Neural progenitor cell (in vitro differentiated cells): ENCODE data around the gene CHD6. TPM values are rescaled to one million over a fixed set of nuclear protein-coding genes. Genes with fewer than 3 reads are reported as not detected.

Experiments used
- DNase-seq: peaks from one replicate; pipeline ENCODE4 v3.0.0-alpha.2; 2016; ENCODE audit warnings: low spot score
- H2AFZ ChIP-seq: fragments of 200-600 bp; sonication (generic); replicated peaks from 2 replicates; pipeline ENCODE4 v1.6.1; 2016; ENCODE audit warnings: antibody characterized with exemption
- H3F3A ChIP-seq: fragments of 200-600 bp; sonication (generic); 2 replicates; pipeline ENCODE4 v1.6.1; 2016; ENCODE audit warnings: antibody characterized with exemption, low read depth
- H3K27ac ChIP-seq: fragments of 200-600 bp; sonication (generic); 2 replicates; pipeline ENCODE4 v1.5.1; 2016; ENCODE audit warnings: mild to moderate bottlenecking
- H3K27me3 ChIP-seq: fragments of 200-600 bp; sonication (generic); 2 replicates; pipeline ENCODE4 v1.6.1; 2016; ENCODE audit warnings: mild to moderate bottlenecking, moderate library complexity
- H3K36me3 ChIP-seq: fragments of 200-600 bp; sonication (generic); 2 replicates; pipeline ENCODE4 v1.5.1; 2016
- H3K4me1 ChIP-seq: fragments of 200-600 bp; sonication (generic); 2 replicates; pipeline ENCODE4 v1.6.1; 2016; ENCODE audit warnings: mixed run types
- H3K4me2 ChIP-seq: fragments of 200-600 bp; sonication (generic); 2 replicates; pipeline ENCODE4 v1.6.1; 2016
- H3K4me3 ChIP-seq: fragments of 200-600 bp; sonication (generic); 2 replicates; pipeline ENCODE4 v1.5.1; 2016
- H3K79me2 ChIP-seq: fragments of 200-600 bp; sonication (generic); 2 replicates; pipeline ENCODE4 v1.6.1; 2016; ENCODE audit warnings: low read depth
- H3K9ac ChIP-seq: fragments of 200-600 bp; sonication (generic); 2 replicates; pipeline ENCODE4 v1.6.1; 2016
- H3K9me3 ChIP-seq: fragments of 200-600 bp; sonication (generic); 2 replicates; pipeline ENCODE4 v1.5.1; 2016; ENCODE audit warnings: low read depth
- H4K20me1 ChIP-seq: fragments of 200-600 bp; sonication (generic); 2 replicates; pipeline ENCODE4 v1.6.1; 2016; ENCODE audit warnings: low read depth
- H3K27ac Mint-ChIP-seq: 3 replicates; pipeline ENCODE4 v1.8.0; 2021; ENCODE audit warnings: mixed read lengths
- H3K27me3 Mint-ChIP-seq: 2 replicates; pipeline ENCODE4 v1.8.0; 2022; ENCODE audit warnings: low read depth, mild to moderate bottlenecking, inconsistent platforms, moderate library complexity, mixed read lengths; ENCODE audit not compliant: insufficient read depth
- H3K36me3 Mint-ChIP-seq: 3 replicates; pipeline ENCODE4 v1.8.0; 2021; ENCODE audit warnings: mixed read lengths
- H3K4me1 Mint-ChIP-seq: 3 replicates; pipeline ENCODE4 v1.8.0; 2021; ENCODE audit warnings: mixed read lengths
- H3K4me3 Mint-ChIP-seq: 3 replicates; pipeline ENCODE4 v1.8.0; 2021; ENCODE audit warnings: mild to moderate bottlenecking, moderate library complexity, mixed read lengths
- H3K9me3 Mint-ChIP-seq: 3 replicates; pipeline ENCODE4 v1.8.0; 2020; ENCODE audit warnings: mixed read lengths
- EZH2 ChIP-seq: fragments of 200-600 bp; sonication (generic); IDR thresholded peaks from 2 replicates; pipeline ENCODE4 v1.6.1; 2017; ENCODE audit warnings: antibody characterized with exemption, mild to moderate bottlenecking, moderate library complexity
- EZH2phosphoT487 ChIP-seq: fragments of 200-600 bp; sonication (generic); IDR thresholded peaks from 2 replicates; pipeline ENCODE4 v1.6.1; 2017; ENCODE audit warnings: antibody characterized with exemption
- total RNA-seq: library from RNA; depleted of rRNA; stranded (reverse); fragments of >200 nt; gene quantifications from 2 replicates; pipeline ENCODE4 v1.2.3, GENCODE V29; 2015; ENCODE audit warnings: low replicate concordance
- TF ChIP-seq, protein P1 (sequence below): fragments of 200-600 bp; sonication (generic); IDR thresholded peaks from 2 replicates; pipeline ENCODE4 v1.5.1; 2017; ENCODE audit warnings: antibody characterized with exemption, mild to moderate bottlenecking

The CHD6 gene
- total RNA-seq, 1 donor from 2014 or later = 76.1 TPM

DNA sequence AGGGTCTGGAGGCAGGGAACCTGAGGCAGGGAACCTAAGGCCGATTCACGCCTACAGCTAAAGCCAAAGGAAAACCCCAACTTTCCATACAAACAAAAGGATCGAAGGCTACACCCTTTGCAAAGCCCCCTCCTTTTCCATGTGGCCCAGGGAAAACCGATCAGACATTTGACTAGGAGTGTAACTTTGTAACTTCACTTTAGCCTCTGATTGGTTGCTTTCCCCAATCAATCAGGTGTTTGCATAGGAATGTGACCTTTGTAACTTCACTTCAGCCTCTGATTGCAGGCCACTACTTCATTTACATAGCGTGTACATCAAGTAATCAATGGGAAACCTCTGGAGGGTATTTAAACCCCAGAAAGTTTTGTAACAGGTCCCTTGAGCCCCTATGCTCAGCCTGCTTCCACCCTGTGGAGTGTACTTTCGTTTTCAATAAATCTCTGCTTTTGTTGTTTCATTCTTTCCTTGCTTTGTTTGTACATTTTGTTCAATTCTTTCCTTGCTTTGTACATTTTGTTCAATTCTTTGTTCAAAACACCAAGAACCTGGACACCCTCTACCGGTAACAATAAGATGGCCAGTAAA, 43.3 kb downstream of the CHD6 start:
- Histone ChIP-seq H3K4me3 (no peak overlapping the region), H3K79me2 (peaks cover 100% of the 10 kb centered on the region), H3F3A (no peaks in the 10 kb centered on the region), H3K9me3 (peaks cover 5% of the 10 kb centered on the region), H2AFZ (no peak overlapping the region), H4K20me1 (peaks cover 65% of the 10 kb centered on the region), H3K4me2 (no peak overlapping the region), H3K4me1 (peaks cover 3% of the 10 kb centered on the region), H3K27me3 (no peaks in the 10 kb centered on the region), H3K36me3 (no peaks in the 10 kb centered on the region), H3K9ac (no peak overlapping the region), H3K27ac (no peak overlapping the region)
- no peaks in the 10 kb centered on the region for H3K4me1 Mint-ChIP-seq
- H3K36me3 Mint-ChIP-seq = peaks cover 27% of the 10 kb centered on the region
- H3K27ac Mint-ChIP-seq = no peak overlapping the region
- H3K27me3 Mint-ChIP-seq = no peaks in the 10 kb centered on the region
- TF ChIP-seq EZH2 (no peak), EZH2phosphoT487 (no peak)
- TF ChIP-seq, protein P1, sequence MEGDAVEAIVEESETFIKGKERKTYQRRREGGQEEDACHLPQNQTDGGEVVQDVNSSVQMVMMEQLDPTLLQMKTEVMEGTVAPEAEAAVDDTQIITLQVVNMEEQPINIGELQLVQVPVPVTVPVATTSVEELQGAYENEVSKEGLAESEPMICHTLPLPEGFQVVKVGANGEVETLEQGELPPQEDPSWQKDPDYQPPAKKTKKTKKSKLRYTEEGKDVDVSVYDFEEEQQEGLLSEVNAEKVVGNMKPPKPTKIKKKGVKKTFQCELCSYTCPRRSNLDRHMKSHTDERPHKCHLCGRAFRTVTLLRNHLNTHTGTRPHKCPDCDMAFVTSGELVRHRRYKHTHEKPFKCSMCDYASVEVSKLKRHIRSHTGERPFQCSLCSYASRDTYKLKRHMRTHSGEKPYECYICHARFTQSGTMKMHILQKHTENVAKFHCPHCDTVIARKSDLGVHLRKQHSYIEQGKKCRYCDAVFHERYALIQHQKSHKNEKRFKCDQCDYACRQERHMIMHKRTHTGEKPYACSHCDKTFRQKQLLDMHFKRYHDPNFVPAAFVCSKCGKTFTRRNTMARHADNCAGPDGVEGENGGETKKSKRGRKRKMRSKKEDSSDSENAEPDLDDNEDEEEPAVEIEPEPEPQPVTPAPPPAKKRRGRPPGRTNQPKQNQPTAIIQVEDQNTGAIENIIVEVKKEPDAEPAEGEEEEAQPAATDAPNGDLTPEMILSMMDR = no peak
- DNase-seq = no peak
- no peak overlapping the region for H3K4me3 Mint-ChIP-seq
- peaks cover 50% of the 10 kb centered on the region for H3K9me3 Mint-ChIP-seq

DNA sequence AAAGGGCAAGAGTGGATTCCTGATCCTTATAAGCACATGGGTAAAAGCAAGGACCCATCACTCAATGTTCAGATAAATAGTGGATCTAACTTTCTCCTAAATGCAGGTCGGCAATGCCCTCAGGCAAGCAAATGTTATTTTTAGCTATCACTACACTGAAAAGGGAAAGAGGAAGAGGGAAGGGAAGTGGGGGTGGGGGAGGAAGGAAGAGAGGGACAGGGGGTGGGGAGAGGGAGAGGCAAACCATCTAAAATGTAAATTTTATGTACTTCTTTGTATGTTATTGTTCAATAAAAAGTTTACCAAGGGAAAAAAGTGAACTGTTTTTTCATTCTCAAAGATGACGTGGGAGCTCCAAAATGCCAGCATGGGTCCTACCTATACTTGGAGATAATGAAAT, 44.2 kb downstream of the CHD6 start:
- no peak overlapping the region for H3K27ac ChIP-seq
- no peak overlapping the region for H3K4me2 ChIP-seq
- H3K9me3 ChIP-seq = peaks cover 5% of the 10 kb centered on the region
- no peak overlapping the region for H3K4me3 Mint-ChIP-seq
- H4K20me1 ChIP-seq = peaks cover 74% of the 10 kb centered on the region
- H3F3A ChIP-seq = no peaks in the 10 kb centered on the region
- peaks cover 100% of the 10 kb centered on the region for H3K79me2 ChIP-seq
- no peak overlapping the region for H3K9ac ChIP-seq
- no peaks in the 10 kb centered on the region for H3K27me3 ChIP-seq
- H3K4me1 ChIP-seq = peaks cover 3% of the 10 kb centered on the region
- TF ChIP-seq EZH2phosphoT487 (no peak), EZH2 (no peak)
- TF ChIP-seq, protein P1 = no peak
- H3K27me3 Mint-ChIP-seq = no peaks in the 10 kb centered on the region
- H2AFZ ChIP-seq = no peak overlapping the region
- H3K4me1 Mint-ChIP-seq = no peaks in the 10 kb centered on the region
- H3K4me3 ChIP-seq = no peak overlapping the region
- no peak overlapping the region for H3K27ac Mint-ChIP-seq
- peaks cover 42% of the 10 kb centered on the region for H3K9me3 Mint-ChIP-seq
- DNase-seq = no peak
- peaks cover 23% of the 10 kb centered on the region for H3K36me3 Mint-ChIP-seq
- H3K36me3 ChIP-seq = no peaks in the 10 kb centered on the region

DNA sequence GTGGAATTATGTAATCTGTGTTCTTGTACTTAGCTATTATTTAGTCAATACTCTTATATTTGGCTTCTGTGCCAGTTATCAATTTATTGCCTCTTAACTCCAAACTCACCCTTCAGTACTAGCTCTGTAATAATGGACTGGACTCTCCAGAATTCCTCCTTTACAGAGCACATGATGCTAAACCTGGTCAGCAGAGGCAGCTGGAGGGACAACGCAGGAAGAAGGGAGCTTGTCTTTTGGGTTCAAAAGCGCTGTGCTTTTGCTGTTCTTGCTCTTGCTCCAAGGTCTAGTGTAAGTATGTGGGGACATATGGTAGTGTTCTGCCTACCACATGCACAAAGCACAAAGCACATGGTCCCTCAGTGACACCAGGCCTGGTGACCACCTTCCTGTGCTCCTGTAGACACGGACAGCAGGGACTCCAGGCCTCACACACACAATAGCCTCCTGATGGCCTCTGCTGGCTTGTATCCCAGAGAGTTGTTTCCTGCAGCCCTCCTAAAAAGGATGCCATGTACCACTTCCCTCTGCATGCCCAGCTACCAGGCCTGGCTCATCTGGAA, 46.1 kb downstream of the CHD6 start:
- H3K4me2 ChIP-seq = no peak overlapping the region
- TF ChIP-seq, protein P1 = no peak
- TF ChIP-seq EZH2 = no peak
- TF ChIP-seq EZH2phosphoT487 = no peak
- no peak overlapping the region for H3K4me3 ChIP-seq
- peaks cover 100% of the 10 kb centered on the region for H3K79me2 ChIP-seq
- H3K9ac ChIP-seq = no peak overlapping the region
- H3K4me1 ChIP-seq = peaks cover 3% of the 10 kb centered on the region
- H3K4me1 Mint-ChIP-seq = no peaks in the 10 kb centered on the region
- no peaks in the 10 kb centered on the region for H3K27me3 ChIP-seq
- H3F3A ChIP-seq = no peaks in the 10 kb centered on the region
- H3K36me3 Mint-ChIP-seq = peaks cover 26% of the 10 kb centered on the region
- no peaks in the 10 kb centered on the region for H3K36me3 ChIP-seq
- no peak overlapping the region for H3K4me3 Mint-ChIP-seq
- no peak overlapping the region for H3K27ac ChIP-seq
- H4K20me1 ChIP-seq = peaks cover 67% of the 10 kb centered on the region
- no peak for DNase-seq
- H3K9me3 Mint-ChIP-seq = peaks cover 43% of the 10 kb centered on the region
- H3K9me3 ChIP-seq = peaks cover 5% of the 10 kb centered on the region
- no peak overlapping the region for H3K27ac Mint-ChIP-seq
- no peak overlapping the region for H2AFZ ChIP-seq
- no peaks in the 10 kb centered on the region for H3K27me3 Mint-ChIP-seq
